ENCODE measurements around the gene NUTM2E. TPM values are rescaled to one million over a fixed set of nuclear protein-coding genes. Genes with fewer than 3 reads are reported as not detected.
A peak's percentile ranks its signal among the peaks of the same experiment; 100 is the strongest.
"Not testable (repeated sequence)": the region's sequence is repeated elsewhere in the genome, so short reads cannot be mapped to it uniquely, and the experiment has no call there.

The NUTM2E gene
- total and polyA plus RNA-seq, 2 of the 13 experiments (the other 11 are each of a cell fraction or from before 2014, with no cell fraction given), result 0.07 TPM; not detected in 1

GRCh38 chr10:79862803-79863202, 36.3 kb downstream of the NUTM2E start:
- in situ Hi-C loops (cut with HindIII; ENCODE audit: extremely low pct_ligation_motif_present, low pct_unique_long_range_greater_than_20kb); intact Hi-C loops (cut with micrococcal nuclease; ENCODE audit: unreplicated experiment); H3K36me3 ChIP-seq (replicated peaks in 1 of 2; ENCODE audit: control insufficient read depth in 1 of 2, insufficient read depth in 2 of 2, low read length in 2 of 2); H3K79me2 ChIP-seq (ENCODE audit: insufficient read depth, low read length); H3K27me3 ChIP-seq (ENCODE audit: control insufficient read depth in 1 of 2, insufficient read depth in 2 of 2, low read length in 2 of 2); BruUV-seq (replicated peaks); H3K4me1 ChIP-seq (ENCODE audit: insufficient read depth, low read length); H4K20me1 ChIP-seq (ENCODE audit: insufficient read depth, low read length); H3K4me3 ChIP-seq (replicated peaks in 1 of 3; ENCODE audit: insufficient read depth in 1 of 3, low read depth in 2 of 3, low read length in 3 of 3); CTCF ChIA-PET (ENCODE audit: low intra/inter-chr PET ratio, low total read pairs); POLR2A ChIA-PET; H2AFZ ChIP-seq (ENCODE audit: low read length); H3K9me3 ChIP-seq (ENCODE audit: low read length); H3K9ac ChIP-seq (ENCODE audit: insufficient read depth, low read depth, low read length); H3K4me2 ChIP-seq (ENCODE audit: low read depth, low read length); DNase-seq (ENCODE audit: low spot score); FAIRE-seq; H3K27ac ChIP-seq (ENCODE audit: extremely low read length, insufficient read depth, low read length): not testable (repeated sequence)
- peak; percentile 77 for ATAC-seq
- WGBS (ENCODE audit: low lambda C conversion rate), result 0% methylated on average over 3 of the region's 3 CpGs

GRCh38 chr10:79866903-79867551, 40.5 kb downstream of the NUTM2E start:
- intact Hi-C loops (cut with micrococcal nuclease; ENCODE audit: unreplicated experiment); H3K27me3 ChIP-seq (ENCODE audit: control insufficient read depth in 1 of 2, insufficient read depth in 2 of 2, low read length in 2 of 2); H2AFZ ChIP-seq (ENCODE audit: low read length); H3K36me3 ChIP-seq (replicated peaks in 1 of 2; ENCODE audit: control insufficient read depth in 1 of 2, insufficient read depth in 2 of 2, low read length in 2 of 2); ATAC-seq; POLR2A ChIA-PET; H4K20me1 ChIP-seq (ENCODE audit: insufficient read depth, low read length); H3K9ac ChIP-seq (ENCODE audit: insufficient read depth, low read depth, low read length); H3K27ac ChIP-seq (ENCODE audit: extremely low read length, insufficient read depth, low read length); CTCF ChIA-PET (ENCODE audit: low intra/inter-chr PET ratio, low total read pairs); H3K79me2 ChIP-seq (ENCODE audit: insufficient read depth, low read length); H3K4me1 ChIP-seq (ENCODE audit: insufficient read depth, low read length); H3K4me3 ChIP-seq (replicated peaks in 1 of 3; ENCODE audit: insufficient read depth in 1 of 3, low read depth in 2 of 3, low read length in 3 of 3); in situ Hi-C loops (cut with HindIII; ENCODE audit: extremely low pct_ligation_motif_present, low pct_unique_long_range_greater_than_20kb); FAIRE-seq; H3K4me2 ChIP-seq (ENCODE audit: low read depth, low read length); DNase-seq (ENCODE audit: low spot score); BruUV-seq (replicated peaks); H3K9me3 ChIP-seq (ENCODE audit: low read length): not testable (repeated sequence)
- WGBS (ENCODE audit: low lambda C conversion rate), result 49% methylated on average over 3 of the region's 9 CpGs

GRCh38 chr10:79868023-79868422, 41.5 kb downstream of the NUTM2E start:
- ATAC-seq; intact Hi-C loops (cut with micrococcal nuclease; ENCODE audit: unreplicated experiment); in situ Hi-C loops (cut with HindIII; ENCODE audit: extremely low pct_ligation_motif_present, low pct_unique_long_range_greater_than_20kb); H3K4me1 ChIP-seq (ENCODE audit: insufficient read depth, low read length); H3K9ac ChIP-seq (ENCODE audit: insufficient read depth, low read depth, low read length); H3K79me2 ChIP-seq (ENCODE audit: insufficient read depth, low read length); H3K9me3 ChIP-seq (ENCODE audit: low read length); H3K4me2 ChIP-seq (ENCODE audit: low read depth, low read length); H3K36me3 ChIP-seq (replicated peaks in 1 of 2; ENCODE audit: control insufficient read depth in 1 of 2, insufficient read depth in 2 of 2, low read length in 2 of 2); H3K27ac ChIP-seq (ENCODE audit: extremely low read length, insufficient read depth, low read length); DNase-seq (ENCODE audit: low spot score); H2AFZ ChIP-seq (ENCODE audit: low read length); CTCF ChIA-PET (ENCODE audit: low intra/inter-chr PET ratio, low total read pairs); H3K27me3 ChIP-seq (ENCODE audit: control insufficient read depth in 1 of 2, insufficient read depth in 2 of 2, low read length in 2 of 2); FAIRE-seq; H4K20me1 ChIP-seq (ENCODE audit: insufficient read depth, low read length); BruUV-seq (replicated peaks); H3K4me3 ChIP-seq (replicated peaks in 1 of 3; ENCODE audit: insufficient read depth in 1 of 3, low read depth in 2 of 3, low read length in 3 of 3); POLR2A ChIA-PET: not testable (repeated sequence)
- 7% methylated on average over 6 of the region's 7 CpGs for WGBS (ENCODE audit: low lambda C conversion rate)

GRCh38 chr10:79869439-79870097, 43.0 kb downstream of the NUTM2E start:
- H3K4me1 ChIP-seq (ENCODE audit: insufficient read depth, low read length); H4K20me1 ChIP-seq (ENCODE audit: insufficient read depth, low read length); H3K9ac ChIP-seq (ENCODE audit: insufficient read depth, low read depth, low read length); ATAC-seq; H3K9me3 ChIP-seq (ENCODE audit: low read length); H3K4me2 ChIP-seq (ENCODE audit: low read depth, low read length); DNase-seq (ENCODE audit: low spot score); H3K4me3 ChIP-seq (replicated peaks in 1 of 3; ENCODE audit: insufficient read depth in 1 of 3, low read depth in 2 of 3, low read length in 3 of 3); intact Hi-C loops (cut with micrococcal nuclease; ENCODE audit: unreplicated experiment); CTCF ChIA-PET (ENCODE audit: low intra/inter-chr PET ratio, low total read pairs); BruUV-seq (replicated peaks); FAIRE-seq; H3K36me3 ChIP-seq (replicated peaks in 1 of 2; ENCODE audit: control insufficient read depth in 1 of 2, insufficient read depth in 2 of 2, low read length in 2 of 2); in situ Hi-C loops (cut with HindIII; ENCODE audit: extremely low pct_ligation_motif_present, low pct_unique_long_range_greater_than_20kb); H2AFZ ChIP-seq (ENCODE audit: low read length); H3K27me3 ChIP-seq (ENCODE audit: control insufficient read depth in 1 of 2, insufficient read depth in 2 of 2, low read length in 2 of 2); H3K79me2 ChIP-seq (ENCODE audit: insufficient read depth, low read length); H3K27ac ChIP-seq (ENCODE audit: extremely low read length, insufficient read depth, low read length); POLR2A ChIA-PET: not testable (repeated sequence)
- WGBS (ENCODE audit: low lambda C conversion rate), result 12% methylated on average over 5 of the region's 5 CpGs

Data from HepG2 (cell line).